NCI-H460 (cell line): ENCODE measurements around the gene KATNAL1. TPM values are rescaled to one million over a fixed set of nuclear protein-coding genes. Genes with fewer than 3 reads are reported as not detected.
"Not testable (repeated sequence)": the region's sequence is repeated elsewhere in the genome, so short reads cannot be mapped to it uniquely, and the experiment has no call there.

ENCODE experiments used
- DNase-seq: peaks from one replicate; pipeline ENCODE4 v3.0.0-alpha.2; 2016; ENCODE audit warnings: low read depth; ENCODE audit errors: extremely low read depth
- total RNA-seq: library from RNA; depleted of rRNA; stranded (reverse); fragments of >200 nt; shearing (Covaris generic); gene quantifications from 2 replicates; pipeline ENCODE4 v1.2.3, GENCODE V29; 2014

The KATNAL1 gene
- total RNA-seq, 1 experiment from 2014 or later, result 6.1 TPM

DNA sequence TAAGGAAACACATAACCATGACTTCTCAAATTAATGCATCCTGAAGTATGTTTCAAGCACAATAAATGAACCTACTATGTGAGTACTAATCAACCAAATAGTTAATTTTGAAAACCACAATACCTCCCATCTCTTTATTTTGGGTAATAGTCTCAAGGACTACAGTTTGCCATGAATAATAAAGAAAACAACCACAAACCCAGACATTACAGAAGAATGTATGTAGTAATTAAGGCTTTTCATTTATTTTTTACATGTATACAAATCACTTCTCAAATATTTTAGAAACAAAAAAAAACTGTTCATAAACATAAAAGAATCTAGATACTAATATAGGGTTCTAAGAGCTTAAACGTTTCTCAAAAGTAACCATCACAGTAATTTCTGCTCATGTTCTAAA is 6.8 kb downstream of the KATNAL1 start:
- no peak for DNase-seq

DNA sequence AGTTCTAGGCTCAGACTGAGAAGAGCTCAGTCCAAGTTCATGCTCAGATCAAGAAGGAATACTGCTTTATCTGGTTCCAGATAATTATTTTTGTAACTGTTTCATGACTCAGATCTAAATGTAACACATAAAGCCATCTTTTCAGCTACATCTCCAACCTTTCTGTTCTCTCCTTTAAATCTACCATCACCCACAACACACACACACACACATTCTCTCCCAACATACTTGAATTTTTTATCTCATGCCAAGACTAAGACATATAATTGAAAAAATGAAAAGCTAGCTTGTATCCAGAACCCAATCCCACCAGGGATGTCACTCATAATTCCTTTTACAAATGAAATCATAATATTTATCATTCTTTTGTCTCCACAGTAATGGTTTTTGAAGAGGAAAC is 7.6 kb downstream of the KATNAL1 start:
- no peak for DNase-seq

DNA sequence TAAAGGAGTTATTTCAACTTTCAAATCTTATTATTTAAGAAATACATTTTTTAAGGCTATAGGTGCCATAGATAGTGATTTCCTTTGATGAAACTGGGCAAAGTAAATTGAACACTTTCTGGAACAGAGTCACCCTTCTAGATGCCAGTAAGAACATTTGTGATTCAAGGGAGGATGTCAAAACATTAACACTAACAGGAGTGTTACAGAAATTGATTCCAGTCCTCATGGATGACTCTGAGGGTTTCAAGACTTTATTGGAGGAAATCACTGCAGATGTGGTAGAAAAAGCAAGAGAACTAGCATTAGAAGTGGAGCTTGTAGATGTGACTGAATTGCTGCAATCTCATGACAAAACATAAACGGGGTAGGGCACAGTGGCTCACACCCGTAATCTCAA is 12.2 kb downstream of the KATNAL1 start:
- DNase-seq, result no peak

DNA sequence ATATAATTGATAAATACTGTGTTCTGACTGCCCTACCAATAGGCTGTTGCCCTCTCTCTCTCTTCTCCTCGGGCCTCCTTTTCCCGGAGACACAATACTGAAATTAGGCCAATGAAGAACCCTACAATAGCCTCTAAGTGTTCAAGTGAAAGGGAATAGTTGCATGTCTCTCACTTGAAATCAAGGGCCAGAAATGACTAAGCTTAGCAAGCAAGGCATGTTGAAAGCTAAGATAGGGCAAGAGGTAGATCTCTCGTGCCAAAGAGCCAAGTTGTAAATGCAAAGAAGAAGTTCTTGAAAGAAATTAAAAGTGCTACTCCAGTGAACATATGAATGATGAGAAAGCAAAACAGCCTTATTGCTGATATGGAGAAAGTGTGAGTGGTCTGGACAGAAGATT is 13.3 kb downstream of the KATNAL1 start:
- DNase-seq, result no peak

DNA sequence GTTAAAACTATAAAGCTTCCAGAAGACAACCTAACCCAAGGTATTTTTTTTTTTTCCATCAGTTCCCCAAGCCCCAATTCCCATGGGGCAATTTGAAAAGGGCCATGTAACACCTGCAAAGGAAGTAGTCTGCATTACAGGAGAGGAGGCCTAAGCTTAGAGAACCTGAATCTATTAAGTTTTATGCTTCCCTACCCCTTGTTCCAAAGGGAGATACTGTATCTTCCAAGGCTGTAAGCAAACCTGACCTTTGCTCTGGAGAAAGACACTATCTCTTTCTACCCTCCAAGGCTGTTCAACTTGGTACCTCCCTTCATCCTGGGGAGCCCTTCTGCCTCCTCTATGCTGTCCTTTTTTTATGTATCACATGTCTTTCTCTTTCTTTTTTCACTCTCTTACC is 15.0 kb downstream of the KATNAL1 start:
- DNase-seq, result no peak

DNA sequence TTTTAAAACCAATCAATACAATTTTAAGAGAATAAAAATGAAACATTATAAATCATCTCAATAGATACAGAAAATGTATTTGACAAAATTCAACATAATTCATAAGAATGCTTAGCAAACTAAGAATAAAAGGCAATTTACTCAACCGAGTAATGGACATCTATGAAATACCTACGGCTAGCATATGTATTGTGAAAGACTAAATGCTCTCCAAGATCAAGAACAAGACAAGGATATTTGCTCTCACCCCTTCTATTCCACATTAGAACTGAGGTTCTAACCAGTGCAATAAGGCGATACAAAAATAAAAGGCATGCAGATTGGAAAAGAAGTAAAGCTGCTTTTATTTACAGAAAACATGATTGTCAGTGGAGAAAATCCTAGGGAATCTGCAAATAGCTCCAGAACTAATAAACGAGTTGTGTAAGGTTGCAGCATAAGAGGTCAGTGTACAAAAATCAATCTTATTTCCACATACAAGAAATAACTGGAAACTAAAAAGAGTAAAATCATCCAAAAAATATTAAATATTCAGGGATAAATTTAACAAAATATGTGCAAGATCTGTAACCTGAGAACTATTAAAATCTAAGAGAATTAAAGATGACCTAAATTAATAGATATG is 16.4 kb downstream of the KATNAL1 start:
- no peak for DNase-seq

DNA sequence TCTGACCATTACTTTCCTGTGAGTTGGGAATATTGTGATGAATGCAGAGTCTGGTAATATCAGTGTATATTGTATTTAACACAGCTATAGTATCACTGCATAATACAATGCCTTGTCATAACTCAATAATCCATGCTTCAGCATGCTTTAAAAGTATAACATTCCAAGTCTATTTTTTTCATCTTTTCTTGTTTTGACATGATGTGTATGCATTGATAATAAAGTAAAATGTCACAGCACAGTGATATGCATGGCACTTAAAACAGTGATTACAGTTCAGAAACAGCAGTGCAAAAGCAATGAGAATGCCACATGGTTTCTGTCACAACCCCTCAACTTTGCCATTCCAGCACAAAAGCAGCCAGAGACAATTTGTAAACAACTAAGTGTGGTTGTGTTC is 17.8 kb downstream of the KATNAL1 start:
- DNase-seq, result no peak

DNA sequence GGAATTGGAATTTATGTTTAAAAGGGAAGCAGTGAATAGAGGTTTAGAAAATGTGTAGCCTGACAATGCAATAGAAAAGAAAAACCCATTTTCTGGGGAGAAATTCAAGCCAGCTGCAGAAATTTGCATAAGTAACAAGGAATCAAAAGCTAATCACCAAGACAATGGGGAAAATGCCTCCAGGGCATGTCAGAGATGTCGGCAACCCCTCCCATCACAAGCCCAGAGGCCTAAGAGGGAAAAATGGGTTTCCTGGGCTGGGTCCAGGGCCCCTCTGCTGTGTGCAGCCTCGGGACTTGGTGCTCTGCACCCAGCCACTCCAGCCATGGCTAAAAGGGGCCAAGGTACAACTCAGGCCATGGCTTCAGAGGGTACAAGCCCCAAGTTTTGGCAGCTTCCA is 21.3 kb downstream of the KATNAL1 start:
- DNase-seq, result not testable (repeated sequence)

DNA sequence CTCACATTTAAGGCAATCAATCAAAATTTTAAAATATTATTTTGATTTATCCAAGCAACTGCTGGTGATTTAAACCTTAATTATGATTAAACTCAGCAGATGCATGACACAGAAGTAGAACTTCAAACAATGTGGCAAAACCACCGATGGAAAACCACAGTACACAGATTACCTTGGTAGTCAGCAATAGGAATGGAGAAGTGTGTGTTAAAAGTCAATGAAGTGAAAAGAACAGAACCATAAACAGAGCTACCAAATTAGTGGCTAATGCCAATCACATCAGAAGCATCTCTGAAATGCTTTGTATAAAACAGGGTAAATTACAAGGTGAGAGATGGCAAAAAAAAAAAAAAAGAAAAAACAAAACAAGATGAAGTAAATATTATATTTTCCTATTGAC is 31.2 kb downstream of the KATNAL1 start:
- no peak for DNase-seq

DNA sequence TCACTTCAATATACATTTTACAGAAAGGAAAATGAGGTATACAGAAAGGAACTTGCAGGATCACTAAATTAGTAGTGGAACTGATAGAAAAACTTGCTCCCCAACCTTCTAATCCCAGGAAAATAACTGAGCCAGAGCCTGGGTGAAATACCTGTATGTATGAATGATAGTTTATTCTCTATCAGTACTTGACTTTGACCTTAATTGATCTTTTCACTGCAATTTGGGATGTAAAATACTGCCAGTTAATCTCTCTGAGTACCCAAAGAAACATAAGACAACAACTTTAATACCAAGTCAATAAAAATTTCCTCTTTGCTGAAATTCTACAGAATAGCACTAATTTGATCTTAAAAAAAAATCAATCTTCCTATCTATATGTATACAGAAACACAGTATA is 33.3 kb downstream of the KATNAL1 start:
- DNase-seq, result no peak

DNA sequence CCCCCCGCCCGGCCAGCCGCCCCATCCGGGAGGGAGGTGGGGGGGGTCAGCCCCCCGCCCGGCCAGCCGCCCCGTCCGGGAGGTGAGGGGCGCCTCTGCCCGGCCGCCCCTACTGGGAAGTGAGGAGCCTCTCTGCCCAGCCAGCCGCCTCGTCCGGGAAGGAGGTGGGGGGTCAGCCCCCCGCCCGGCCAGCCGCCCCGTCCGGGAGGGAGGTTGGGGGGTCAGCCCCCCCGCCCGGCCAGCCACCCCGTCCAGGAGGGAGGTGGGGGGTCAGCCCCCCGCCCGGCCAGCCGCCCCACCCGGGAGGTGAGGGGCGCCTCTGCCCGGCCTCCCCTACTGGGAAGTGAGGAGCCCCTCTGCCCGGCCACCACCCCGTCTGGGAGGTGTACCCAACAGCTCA is 37.3 kb downstream of the KATNAL1 start:
- DNase-seq, result not testable (repeated sequence)

DNA sequence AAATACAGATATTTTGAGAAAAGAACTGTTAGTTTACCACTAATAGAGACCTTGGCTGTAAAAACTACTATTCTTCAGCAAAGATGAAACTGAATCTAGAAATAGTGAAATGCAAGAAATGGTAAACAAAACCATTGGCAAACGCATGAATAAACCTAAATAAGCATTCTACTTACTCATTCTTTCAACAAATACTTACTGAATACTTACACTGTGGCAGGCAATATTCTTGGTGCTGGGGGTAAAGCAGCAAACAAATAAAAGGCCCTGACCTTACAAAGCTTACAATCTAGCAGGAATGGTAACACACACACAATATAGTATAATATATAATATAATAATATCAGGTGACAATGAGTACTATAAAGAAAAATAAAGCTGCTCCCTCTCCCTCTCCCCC is 38.7 kb downstream of the KATNAL1 start:
- DNase-seq, result no peak

DNA sequence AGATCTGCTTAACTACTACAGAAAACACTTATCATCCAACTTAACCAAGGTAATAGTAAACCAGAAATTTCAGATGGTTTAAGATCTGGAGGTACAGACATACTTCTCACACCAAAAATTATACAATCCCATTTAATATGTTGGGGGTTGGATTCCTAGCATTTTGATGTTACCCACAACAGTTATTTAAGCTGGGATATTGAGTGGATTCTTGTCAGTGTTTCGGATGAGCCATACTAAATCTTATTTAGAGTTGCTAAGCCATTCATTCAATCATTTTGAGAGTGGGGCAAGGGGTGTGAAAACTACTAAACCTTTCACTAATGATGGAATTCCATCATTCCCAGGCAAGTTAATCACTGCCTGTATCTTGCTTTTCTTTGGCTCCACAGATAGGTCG is 40.6 kb downstream of the KATNAL1 start:
- DNase-seq, result no peak

DNA sequence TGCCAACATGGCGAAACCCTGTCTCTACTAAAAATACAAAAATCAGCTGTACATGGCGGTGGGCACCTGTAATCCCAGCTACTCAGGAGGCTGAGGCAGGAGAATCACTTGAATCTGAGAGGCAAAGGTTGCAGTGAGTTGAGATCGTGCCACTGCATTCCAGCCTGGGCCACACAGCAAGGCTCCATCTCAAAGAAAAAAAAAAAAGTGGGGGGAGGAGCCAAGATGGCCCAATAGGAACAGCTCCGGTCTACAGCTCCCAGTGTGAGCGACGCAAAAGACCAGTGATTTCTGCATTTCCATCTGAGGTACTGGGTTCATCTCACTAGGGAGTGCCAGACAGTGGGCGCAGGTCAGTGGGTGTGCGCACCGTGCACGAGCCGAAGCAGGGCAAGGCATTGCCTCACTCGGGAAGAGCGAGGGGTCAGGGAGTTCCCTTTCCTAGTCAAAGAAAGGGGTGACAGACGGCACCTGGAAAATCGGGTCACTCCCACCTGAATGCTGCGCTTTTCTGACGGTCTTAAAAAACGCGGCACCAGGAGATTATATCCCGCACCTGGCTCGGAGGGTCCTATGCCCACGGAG is 48.1 kb downstream of the KATNAL1 start:
- DNase-seq, result not testable (repeated sequence)

DNA sequence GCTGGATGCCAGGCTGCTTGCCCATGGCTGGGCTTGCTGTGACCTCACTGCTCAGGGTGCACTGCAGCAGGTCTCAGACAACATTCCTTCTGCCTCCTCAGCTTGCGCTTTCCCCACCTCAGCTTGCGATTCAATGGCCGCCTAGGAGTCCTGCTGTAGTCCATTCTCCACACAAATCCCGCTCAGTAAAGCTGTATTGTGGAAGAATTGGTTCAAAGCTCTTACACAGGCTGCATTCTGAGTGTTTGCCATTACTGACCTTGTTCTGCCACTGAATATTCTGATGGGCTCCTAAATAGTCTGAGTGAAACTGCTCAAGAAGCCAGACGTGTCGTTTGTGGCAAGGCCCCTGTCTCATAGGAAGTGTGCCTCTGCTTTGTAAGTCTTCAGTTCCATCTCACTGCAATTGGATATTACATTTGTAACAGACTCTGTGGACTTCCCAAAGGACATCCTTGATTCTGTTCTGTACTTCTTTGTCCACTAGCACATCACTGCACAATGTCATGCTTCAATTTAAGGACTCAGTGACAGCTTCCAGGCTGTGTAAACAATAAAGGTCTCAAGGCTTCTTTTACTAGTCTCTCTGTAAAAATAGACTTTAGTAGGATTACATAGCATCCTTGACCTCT is 49.8 kb downstream of the KATNAL1 start:
- no peak for DNase-seq

DNA sequence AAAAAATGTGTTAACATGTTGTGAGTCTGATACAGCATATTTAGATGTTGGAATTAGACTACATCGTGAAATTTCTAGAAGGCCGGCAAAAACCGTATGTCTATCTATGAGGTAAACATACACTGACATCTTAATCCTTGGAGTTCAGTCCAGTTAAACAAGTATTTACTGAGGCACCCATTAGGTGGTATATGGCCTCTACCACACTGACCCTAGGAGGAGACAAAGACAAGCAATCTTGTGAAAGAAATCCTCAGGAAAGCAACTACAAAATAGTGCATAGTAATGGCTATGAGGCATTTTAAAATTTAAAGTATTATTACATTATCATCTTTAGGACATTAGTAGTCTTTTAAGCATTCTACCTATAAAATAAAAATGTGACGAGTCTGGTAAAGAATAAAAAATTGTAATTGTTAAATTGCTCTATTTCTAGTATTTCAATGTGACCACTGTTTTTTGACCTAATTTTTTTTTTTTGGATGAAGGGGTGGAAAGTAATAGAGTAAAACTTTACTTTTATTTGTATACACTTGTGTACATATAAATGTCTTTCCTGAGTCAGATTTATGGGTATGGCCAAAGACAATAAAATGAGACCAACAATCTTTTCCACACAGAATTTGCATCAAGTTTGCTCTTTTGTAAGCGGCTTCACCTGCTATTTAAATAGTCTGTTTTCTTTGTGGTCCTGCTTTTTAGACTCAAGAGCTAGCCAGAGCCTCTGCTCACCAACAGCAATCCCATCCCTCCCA is 50.5 kb downstream of the KATNAL1 start:
- DNase-seq, result no peak

DNA sequence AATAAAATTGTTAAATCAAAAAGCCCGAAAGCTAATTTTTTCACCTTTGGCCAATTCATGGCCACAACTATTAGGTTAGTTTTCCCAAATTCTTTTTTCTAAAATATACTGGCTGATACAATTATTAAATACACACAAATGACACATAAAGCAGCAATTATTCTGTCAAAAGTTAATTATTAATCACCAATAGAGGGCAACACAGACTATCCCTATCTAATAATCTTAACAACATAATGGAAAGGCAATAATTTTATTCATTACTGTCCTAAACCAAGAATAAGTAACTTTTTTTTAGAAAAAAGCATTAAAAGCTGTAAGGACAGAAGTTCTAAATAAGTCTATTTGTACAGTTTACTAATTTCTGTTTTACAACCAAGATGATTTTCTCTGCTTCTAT is 51.7 kb downstream of the KATNAL1 start:
- DNase-seq, result no peak

DNA sequence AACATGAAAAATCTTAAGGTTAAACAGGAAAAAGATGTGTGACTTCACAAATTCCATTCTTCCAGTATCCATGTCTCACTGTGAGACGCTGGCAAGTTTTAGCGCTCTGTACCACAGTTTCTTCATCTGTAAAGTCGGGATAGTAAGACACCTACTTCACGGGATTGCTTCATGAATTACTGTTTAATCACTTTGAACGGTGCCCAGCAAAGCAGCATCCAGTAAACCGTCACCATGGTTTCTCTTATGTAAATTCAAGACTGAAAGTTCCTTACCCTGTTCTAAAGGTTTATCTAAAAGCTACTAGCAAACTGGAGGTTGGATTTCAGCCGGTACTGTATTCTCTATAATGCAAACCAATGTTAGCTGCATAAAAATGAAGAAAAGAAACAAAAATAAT is 53.5 kb downstream of the KATNAL1 start:
- DNase-seq, result no peak

DNA sequence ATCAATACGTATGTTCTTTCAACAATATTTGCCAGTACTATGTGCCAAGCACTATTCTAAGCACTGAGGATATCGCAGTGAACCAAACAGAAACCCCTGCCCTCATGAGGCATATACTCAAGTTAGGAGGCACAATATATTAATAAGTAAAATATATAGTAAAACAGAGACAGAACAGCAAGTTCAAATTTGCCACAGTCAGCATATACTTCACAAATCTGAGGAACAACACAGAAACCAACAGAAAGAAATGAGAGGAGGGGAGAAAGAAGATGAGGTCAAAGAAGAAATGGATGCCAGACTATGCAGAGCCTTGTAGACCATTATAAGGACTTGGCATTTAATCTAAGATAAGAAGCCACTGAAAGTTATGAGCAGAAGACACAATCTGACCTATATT is 59.9 kb downstream of the KATNAL1 start:
- DNase-seq, result no peak

DNA sequence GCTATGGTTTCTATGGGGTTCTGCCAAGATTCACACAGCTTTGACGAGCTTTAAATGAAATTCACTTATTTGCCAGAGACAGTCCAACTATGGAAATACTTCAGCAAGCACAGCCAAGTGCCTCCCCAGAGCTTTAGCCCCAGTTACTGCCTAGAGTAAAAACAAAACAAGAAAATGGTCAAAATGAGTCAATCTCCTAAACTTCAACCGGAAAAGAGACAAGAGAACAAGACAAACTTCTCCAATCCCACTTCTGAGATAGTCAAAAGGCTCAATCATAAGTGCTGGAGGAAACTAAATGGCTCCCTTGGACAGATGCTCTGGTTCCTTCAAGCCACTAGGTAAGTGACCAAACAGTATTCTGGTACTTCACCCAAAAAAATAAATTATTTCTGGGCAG is 65.8 kb downstream of the KATNAL1 start:
- no peak for DNase-seq

DNA sequence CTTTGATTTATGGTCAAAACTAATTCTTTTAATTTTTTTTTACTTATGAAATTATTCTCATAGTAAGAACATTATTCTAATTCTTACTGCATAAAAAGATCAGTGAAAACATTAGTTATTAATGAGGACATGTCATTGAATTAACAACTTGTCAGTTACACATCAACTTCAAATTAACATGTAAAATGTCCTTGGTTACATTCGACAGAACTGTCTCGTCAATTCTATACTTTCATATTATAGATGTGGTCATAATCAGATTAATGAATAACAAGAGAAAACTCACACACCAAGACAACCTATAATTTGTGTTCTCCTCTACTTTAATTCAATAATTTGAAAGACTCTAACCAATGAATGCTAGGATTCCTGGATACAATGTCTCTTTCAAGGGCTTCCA is 66.7 kb downstream of the KATNAL1 start:
- no peak for DNase-seq

DNA sequence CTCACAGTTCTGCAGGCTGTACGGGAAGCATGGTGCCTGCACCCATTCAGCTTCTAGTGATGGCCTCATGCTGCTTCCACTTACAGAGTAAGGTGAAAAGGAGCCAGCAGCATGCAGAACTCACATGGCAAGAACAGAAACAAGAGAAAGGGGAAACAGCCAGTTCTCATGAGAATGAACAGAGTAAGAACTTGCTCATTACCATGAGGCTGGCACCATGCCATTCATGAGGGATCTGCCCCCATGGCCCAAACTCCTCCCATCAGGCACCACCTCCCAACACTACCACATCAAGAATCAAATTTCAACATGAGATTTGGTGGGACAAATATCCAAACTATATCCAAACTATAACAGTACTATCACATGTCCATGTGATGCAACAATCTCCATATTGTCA is 72.1 kb downstream of the KATNAL1 start:
- no peak for DNase-seq
